Adrenal gland (tissue), 12 donors: Measurements from ENCODE around the gene PRKD3. TPM values are rescaled to one million over a fixed set of nuclear protein-coding genes. Genes with fewer than 3 reads are reported as not detected.

Experiments
- DNase-seq, 7 donors: peaks; one replicate each; pipeline ENCODE4 v3.0.0-alpha.2; 2019 to 2020
- H3K27ac ChIP-seq, 5 donors: fragments of 200-600 bp; sonication (generic) in 4 of 5; 1 replicate in 3 of 5; 2 replicates in 2 of 5; pipeline versions ENCODE4 v1.5.1 to v1.8.0; 2016 to 2020; ENCODE audit warnings: mild to moderate bottlenecking in 1 of 5
- H3K27me3 ChIP-seq: fragments of 200-600 bp; 2 replicates; pipeline ENCODE4 v1.8.0; 2021
- H3K36me3 ChIP-seq, 2 donors: fragments of 200-600 bp; replicated peaks in 1 of 2; 1 replicate in 1 of 2; 2 replicates in 1 of 2; pipeline versions ENCODE4 v1.5.1 to v1.8.0; 2018 to 2022
- H3K4me1 ChIP-seq, 2 donors: fragments of 200-600 bp; replicated peaks in 1 of 2; 1 replicate in 1 of 2; 2 replicates in 1 of 2; pipeline versions ENCODE4 v1.5.1 to v1.8.0; 2018 to 2021
- H3K4me3 ChIP-seq, 4 donors: fragments of 200-600 bp; sonication (generic) in 3 of 4; one replicate each; pipeline ENCODE4 v1.5.1; 2016 to 2018
- H3K9me3 ChIP-seq, 3 donors: fragments of 200-600 bp; sonication (generic) in 1 of 3; replicated peaks in 1 of 3; 1 replicate in 2 of 3; 2 replicates in 1 of 3; pipeline versions ENCODE4 v1.5.1 to v1.8.0; 2016 to 2021
- POLR2A ChIP-seq, 2 donors: fragments of 450-650 bp; IDR thresholded peaks; one replicate each; pipeline ENCODE4 v1.6.1; 2017; ENCODE audit warnings: antibody characterized with exemption in 2 of 2, mild to moderate bottlenecking in 2 of 2, moderate library complexity in 1 of 2
- WGBS, 4 donors: extraction: QIAGEN DNeasy Blood & Tissue Kit in 2 of 4; methylation state at CpG; one replicate each; pipeline versions ENCODE4 v1.1.5 to v1.1.7; 2013 to 2017; 5-methylcytosine and 5-hydroxymethylcytosine counted together
- intact Hi-C, 2 donors: fragments of 100-400 bp; cut with DNase I; formaldehyde crosslinking; loops; one replicate each; pipeline versions ENCODE4 v1.14.1 to v1.15.0; 2022 to 2023
- polyA plus RNA-seq, 3 donors: library from polyadenylated mRNA; stranded (reverse); fragments of 200-250 nt in 2 of 3; fragments of 350-450 nt in 1 of 3; fragmentation: Illumina TruSeq in 1 of 3; extraction: RNeasy Lipid Tissue Mini Kit (QIAGEN cat#74804) in 1 of 3; gene quantifications; one replicate each; pipeline ENCODE4 v1.2.3, GENCODE V29; 2013 to 2014
- total RNA-seq, 9 donors: library from RNA; depleted of rRNA in 4 of 9; stranded (reverse); fragments of >200 nt in 4 of 9; fragments of 120-200 nt in 1 of 9; fragmentation: NEBNext Ultra II Directional in 1 of 9; extraction: Animal tissue kit (Norgen Biotek cat#: 25700) in 1 of 9; gene quantifications; one replicate each; pipeline versions ENCODE4 v1.1.0 to v1.2.4, GENCODE V29; 2013 to 2023
- TF ChIP-seq, protein P1 (sequence below), 6 experiments: fragments of 450-650 bp in 4 of 6; fragments of 200-600 bp in 2 of 6; sonication (generic) in 1 of 6; IDR thresholded peaks; 1 replicate in 5 of 6; 2 replicates in 1 of 6; pipeline versions ENCODE4 v1.5.1 to v1.8.0; 2016 to 2021; ENCODE audit warnings: antibody characterized with exemption in 6 of 6, mild to moderate bottlenecking in 2 of 6, moderate library complexity in 1 of 6
- donor health status: healthy with polysubstance abuse.
- donor health status: Bipolar disorder and iron deficiency.
- donor health status: DM: yes; HTN: yes; CAD: no.
- donor health status: DM: no; HTN: no; CAD: no.
- donor health status: DM: no; HTN: no; CAD: no.
- donor health status: DM: yes; HTN: yes; CAD: no.

PRKD3 gene
- total and polyA plus RNA-seq, 12 donors = 10.9 to 136 (median 49.3) TPM

DNA sequence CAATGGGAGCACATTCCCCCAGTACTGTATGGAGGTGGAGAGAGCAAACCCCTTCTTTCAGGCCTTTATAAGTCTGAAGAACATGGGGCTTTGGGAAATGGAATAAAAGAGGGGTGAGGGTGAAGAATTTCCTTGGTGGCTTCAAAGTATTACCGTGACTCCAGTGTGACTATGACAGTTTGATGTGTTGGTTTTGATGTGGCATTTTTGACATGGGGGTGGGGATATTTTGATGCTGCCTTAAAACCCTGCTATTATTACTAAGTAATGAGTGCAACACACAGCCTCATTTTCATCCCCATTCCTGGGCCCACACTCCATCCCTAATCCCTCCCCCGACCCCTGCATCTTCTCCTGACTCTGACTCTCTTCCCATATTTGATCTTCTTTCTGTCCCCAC is 43.4 kb upstream of the PRKD3 start:
- intact Hi-C loops = no loop called here
- peaks cover 0 to 10% of the 10 kb centered on the region in 2 donors for H3K4me1 ChIP-seq
- TF ChIP-seq, protein P1, sequence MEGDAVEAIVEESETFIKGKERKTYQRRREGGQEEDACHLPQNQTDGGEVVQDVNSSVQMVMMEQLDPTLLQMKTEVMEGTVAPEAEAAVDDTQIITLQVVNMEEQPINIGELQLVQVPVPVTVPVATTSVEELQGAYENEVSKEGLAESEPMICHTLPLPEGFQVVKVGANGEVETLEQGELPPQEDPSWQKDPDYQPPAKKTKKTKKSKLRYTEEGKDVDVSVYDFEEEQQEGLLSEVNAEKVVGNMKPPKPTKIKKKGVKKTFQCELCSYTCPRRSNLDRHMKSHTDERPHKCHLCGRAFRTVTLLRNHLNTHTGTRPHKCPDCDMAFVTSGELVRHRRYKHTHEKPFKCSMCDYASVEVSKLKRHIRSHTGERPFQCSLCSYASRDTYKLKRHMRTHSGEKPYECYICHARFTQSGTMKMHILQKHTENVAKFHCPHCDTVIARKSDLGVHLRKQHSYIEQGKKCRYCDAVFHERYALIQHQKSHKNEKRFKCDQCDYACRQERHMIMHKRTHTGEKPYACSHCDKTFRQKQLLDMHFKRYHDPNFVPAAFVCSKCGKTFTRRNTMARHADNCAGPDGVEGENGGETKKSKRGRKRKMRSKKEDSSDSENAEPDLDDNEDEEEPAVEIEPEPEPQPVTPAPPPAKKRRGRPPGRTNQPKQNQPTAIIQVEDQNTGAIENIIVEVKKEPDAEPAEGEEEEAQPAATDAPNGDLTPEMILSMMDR (IDR thresholded peaks at IDR 0.05) = no peak
- TF ChIP-seq POLR2A (IDR thresholded peaks at IDR 0.05) = no peak
- H3K4me3 ChIP-seq = no peak overlapping the region
- H3K27ac ChIP-seq = no peak overlapping the region
- no peak for DNase-seq
- H3K9me3 ChIP-seq = no peaks in the 10 kb centered on the region
- WGBS, 4 donors = 91 to 100% (median 94%) methylated on average over 2 of the region's 2 CpGs
- H3K36me3 ChIP-seq = no peaks in the 10 kb centered on the region
- H3K27me3 ChIP-seq = no peaks in the 10 kb centered on the region

DNA sequence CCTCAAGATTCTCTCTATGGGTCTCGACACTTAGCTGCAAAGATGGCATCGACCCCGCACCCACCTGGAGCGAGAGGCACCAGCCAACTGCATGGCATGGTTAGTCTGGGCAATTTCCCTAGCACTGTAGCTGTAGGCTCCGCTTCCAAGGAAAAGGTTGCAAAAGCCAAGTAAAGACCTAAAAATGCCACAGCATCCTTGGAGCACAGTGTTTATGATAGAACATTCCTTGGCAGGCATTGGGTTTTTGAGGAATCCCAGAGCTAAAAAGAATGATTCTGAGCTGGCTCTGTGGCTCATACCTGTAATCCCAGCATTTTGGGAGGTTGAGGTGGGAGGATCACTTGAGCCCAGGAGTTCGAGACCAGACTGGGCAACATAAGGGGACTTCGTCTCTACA is 42.7 kb upstream of the PRKD3 start:
- H3K27me3 ChIP-seq = no peaks in the 10 kb centered on the region
- intact Hi-C loops = no loop called here
- 92 to 94% (median 92%) methylated on average over 7 of the region's 7 CpGs for WGBS, 4 donors
- H3K9me3 ChIP-seq = no peaks in the 10 kb centered on the region
- peaks cover 0 to 10% of the 10 kb centered on the region in 2 donors for H3K4me1 ChIP-seq
- no peaks in the 10 kb centered on the region for H3K36me3 ChIP-seq
- no peak overlapping the region for H3K27ac ChIP-seq
- no peak for DNase-seq
- TF ChIP-seq, protein P1 (IDR thresholded peaks at IDR 0.05) = no peak
- no peak for TF ChIP-seq POLR2A (IDR thresholded peaks at IDR 0.05)
- no peak overlapping the region for H3K4me3 ChIP-seq

DNA sequence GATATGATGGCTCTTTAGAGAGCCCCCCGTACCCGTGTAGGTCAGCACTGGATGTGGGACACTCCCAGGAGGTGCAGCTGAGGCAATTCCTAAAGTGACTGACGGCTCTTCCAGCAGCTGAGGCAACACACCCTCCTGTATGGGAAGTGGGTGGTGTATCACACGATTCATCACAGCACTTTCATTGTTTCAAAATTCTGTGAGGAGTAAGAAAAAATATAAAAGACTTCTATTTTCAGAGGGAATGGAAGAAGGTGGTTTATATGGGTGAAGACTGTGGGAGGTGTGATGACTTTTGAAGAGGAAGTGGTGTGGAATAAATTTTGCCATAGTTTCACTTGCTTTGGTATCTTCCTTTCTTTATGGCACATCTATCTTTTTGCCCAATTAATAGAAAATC is 42.1 kb upstream of the PRKD3 start:
- no peaks in the 10 kb centered on the region for H3K36me3 ChIP-seq
- H3K27me3 ChIP-seq = no peaks in the 10 kb centered on the region
- no peak overlapping the region for H3K4me3 ChIP-seq
- no peak for TF ChIP-seq POLR2A (IDR thresholded peaks at IDR 0.05)
- TF ChIP-seq, protein P1 (IDR thresholded peaks at IDR 0.05) = no peak
- no peak for DNase-seq
- H3K27ac ChIP-seq = peak overlapping the region in 1 of 5 donors; percentile 27
- WGBS, 4 donors = 68 to 86% (median 72%) methylated on average over 4 of the region's 4 CpGs
- intact Hi-C loops = no loop called here
- no peaks in the 10 kb centered on the region for H3K9me3 ChIP-seq
- H3K4me1 ChIP-seq = peaks cover 0 to 12% of the 10 kb centered on the region in 2 donors

DNA sequence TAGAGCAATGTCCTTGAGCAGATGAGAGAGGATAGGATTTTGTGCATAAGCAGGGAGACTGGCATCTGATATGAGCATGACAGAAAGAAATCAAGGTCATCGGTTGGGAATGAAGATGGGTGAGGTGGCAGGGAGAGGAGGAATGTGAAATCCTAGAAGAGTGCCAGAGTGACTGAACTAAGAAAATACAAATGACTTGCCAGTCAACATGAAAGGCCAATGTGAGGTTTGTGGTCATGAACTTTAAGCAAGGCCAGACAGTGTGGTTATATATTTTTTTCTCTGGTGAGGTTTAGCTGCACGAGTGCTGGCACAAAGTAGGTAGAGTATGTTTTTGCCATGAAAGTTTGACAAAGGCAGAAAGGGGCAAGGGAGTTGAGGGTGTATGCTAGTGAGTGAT is 41.0 kb upstream of the PRKD3 start:
- Histone ChIP-seq H3K9me3 (no peaks in the 10 kb centered on the region), H3K36me3 (no peaks in the 10 kb centered on the region), H3K4me1 (peaks cover 0 to 16% of the 10 kb centered on the region in 2 donors), H3K27me3 (no peaks in the 10 kb centered on the region), H3K4me3 (no peak overlapping the region), H3K27ac (peak overlapping the region in 2 of 5 donors; percentile 47 to 49)
- DNase-seq = peak in 2 of 7 donors; percentile 24 to 28
- 41 to 52% (median 47%) methylated on average over 2 of the region's 2 CpGs for WGBS, 4 donors
- intact Hi-C loops = no loop called here
- no peak for TF ChIP-seq POLR2A (IDR thresholded peaks at IDR 0.05)
- TF ChIP-seq, protein P1 (IDR thresholded peaks at IDR 0.05) = no peak
